ENCODE data around the gene EFHC2.
"Not testable (repeated sequence)": the region's sequence is repeated elsewhere in the genome, so short reads cannot be mapped to it uniquely, and the experiment has no call there.

The EFHC2 gene

GRCh38 chrX:44267861-44268260 lies 75.6 kb downstream of the EFHC2 start:
- no peak for DNase-seq (ENCODE audit: extremely low read depth, insufficient read length)
- H3K36me3 ChIP-seq (ENCODE audit: control insufficient read depth, insufficient read depth, low read length): no peaks in the 10 kb centered on the region
- TF ChIP-seq CTCF (IDR thresholded peaks at IDR 0.05; ENCODE audit: insufficient read depth, low read length, poor library complexity, severe bottlenecking): no peak

GRCh38 chrX:44267116-44267515 lies 76.4 kb downstream of the EFHC2 start:
- no peak overlapping the region for H3K4me3 ChIP-seq (replicated peaks; ENCODE audit: low read depth, low read length)
- no peaks in the 10 kb centered on the region for H3K36me3 ChIP-seq (ENCODE audit: control insufficient read depth, insufficient read depth, low read length)
- no peak for TF ChIP-seq CTCF (IDR thresholded peaks at IDR 0.05; ENCODE audit: insufficient read depth, low read length, poor library complexity, severe bottlenecking)
- H3K27me3 ChIP-seq (replicated peaks; ENCODE audit: control insufficient read depth, insufficient read depth, low read length): no peaks in the 10 kb centered on the region
- no peak for DNase-seq (ENCODE audit: extremely low read depth, insufficient read length)

More at GRCh38 chrX:44267861-44268260, 75.6 kb downstream of the EFHC2 start:
- no peak overlapping the region for H3K4me3 ChIP-seq (replicated peaks; ENCODE audit: low read depth, low read length)
- H3K27me3 ChIP-seq (replicated peaks; ENCODE audit: control insufficient read depth, insufficient read depth, low read length): no peaks in the 10 kb centered on the region

GRCh38 chrX:44265559-44265958 lies 77.9 kb downstream of the EFHC2 start:
- DNase-seq (ENCODE audit: extremely low read depth, insufficient read length): no peak
- H3K36me3 ChIP-seq (ENCODE audit: control insufficient read depth, insufficient read depth, low read length): no peaks in the 10 kb centered on the region
- no peaks in the 10 kb centered on the region for H3K27me3 ChIP-seq (replicated peaks; ENCODE audit: control insufficient read depth, insufficient read depth, low read length)
- H3K4me3 ChIP-seq (replicated peaks; ENCODE audit: low read depth, low read length): no peak overlapping the region
- TF ChIP-seq CTCF (IDR thresholded peaks at IDR 0.05; ENCODE audit: insufficient read depth, low read length, poor library complexity, severe bottlenecking): no peak

- no peak for DNase-seq (ENCODE audit: extremely low read depth, insufficient read length)
- Histone ChIP-seq H3K36me3 (ENCODE audit: control insufficient read depth, insufficient read depth, low read length) (no peaks in the 10 kb centered on the region), H3K4me3 (replicated peaks; ENCODE audit: low read depth, low read length) (no peak overlapping the region), H3K27me3 (replicated peaks; ENCODE audit: control insufficient read depth, insufficient read depth, low read length) (no peaks in the 10 kb centered on the region)
- TF ChIP-seq CTCF (IDR thresholded peaks at IDR 0.05; ENCODE audit: insufficient read depth, low read length, poor library complexity, severe bottlenecking): no peak
Observed at GRCh38 chrX:44264936-44265335, 78.5 kb downstream of the EFHC2 start.

GRCh38 chrX:44261286-44261685 lies 82.2 kb downstream of the EFHC2 start:
- Histone ChIP-seq H3K36me3 (ENCODE audit: control insufficient read depth, insufficient read depth, low read length) (no peaks in the 10 kb centered on the region), H3K27me3 (replicated peaks; ENCODE audit: control insufficient read depth, insufficient read depth, low read length) (no peaks in the 10 kb centered on the region), H3K4me3 (replicated peaks; ENCODE audit: low read depth, low read length) (no peak overlapping the region)
- no peak for DNase-seq (ENCODE audit: extremely low read depth, insufficient read length)
- TF ChIP-seq CTCF (IDR thresholded peaks at IDR 0.05; ENCODE audit: insufficient read depth, low read length, poor library complexity, severe bottlenecking): no peak

- no peaks in the 10 kb centered on the region for H3K27me3 ChIP-seq (replicated peaks; ENCODE audit: control insufficient read depth, insufficient read depth, low read length)
- no peak for TF ChIP-seq CTCF (IDR thresholded peaks at IDR 0.05; ENCODE audit: insufficient read depth, low read length, poor library complexity, severe bottlenecking)
- no peak for DNase-seq (ENCODE audit: extremely low read depth, insufficient read length)
- H3K4me3 ChIP-seq (replicated peaks; ENCODE audit: low read depth, low read length): no peak overlapping the region
- H3K36me3 ChIP-seq (ENCODE audit: control insufficient read depth, insufficient read depth, low read length): no peaks in the 10 kb centered on the region
Observed at GRCh38 chrX:44260609-44261008, 82.9 kb downstream of the EFHC2 start.

- not testable (repeated sequence) for H3K36me3 ChIP-seq (ENCODE audit: control insufficient read depth, insufficient read depth, low read length); DNase-seq (ENCODE audit: extremely low read depth, insufficient read length); H3K27me3 ChIP-seq (replicated peaks; ENCODE audit: control insufficient read depth, insufficient read depth, low read length); H3K4me3 ChIP-seq (replicated peaks; ENCODE audit: low read depth, low read length)
Observed at GRCh38 chrX:44255742-44256141, 87.7 kb downstream of the EFHC2 start.
